ENCODE data around the gene PTCHD1. TPM values are rescaled to one million over a fixed set of nuclear protein-coding genes. Genes with fewer than 3 reads are reported as not detected.

PTCHD1 gene
- polyA plus RNA-seq, 1 of the 3 experiments (the other 2 are of a cell fraction) = not detected

DNA sequence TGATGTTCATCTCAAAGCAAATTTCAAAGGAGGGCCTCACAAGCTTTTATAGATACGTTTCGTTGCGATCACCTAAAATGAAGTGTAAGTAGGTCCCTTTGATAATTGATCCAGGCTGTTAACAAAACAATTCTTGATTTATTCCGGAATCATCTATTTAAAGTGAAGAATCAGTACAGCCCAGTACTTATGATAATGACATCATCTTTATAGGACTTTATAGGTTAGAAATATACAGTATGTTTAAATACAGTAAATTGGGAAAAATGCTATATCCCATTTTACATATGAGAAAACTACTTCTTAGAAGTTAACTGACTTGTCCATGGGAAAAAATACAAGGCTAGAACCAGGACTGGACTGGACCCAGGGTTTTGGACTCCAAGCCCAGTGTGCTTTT, 3.7 kb downstream of the PTCHD1 start:
- H4K20me1 ChIP-seq (ENCODE audit: insufficient read depth) = no peaks in the 10 kb centered on the region
- H3K9ac ChIP-seq = no peak overlapping the region
- TF ChIP-seq RAD21 (IDR thresholded peaks at IDR 0.05; ENCODE audit: low read length) (no peak), RXRA (IDR thresholded peaks at IDR 0.05; ENCODE audit: borderline replicate concordance, low read depth) (no peak), EZH2phosphoT487 (IDR thresholded peaks at IDR 0.05; ENCODE audit: borderline replicate concordance, low read depth) (no peak), TCF12 (IDR thresholded peaks at IDR 0.05) (no peak), TEAD4 (IDR thresholded peaks at IDR 0.05; ENCODE audit: borderline replicate concordance, insufficient read depth) (no peak), TAF1 (IDR thresholded peaks at IDR 0.05; ENCODE audit: borderline replicate concordance, low read depth, low read length) (no peak), YY1 (IDR thresholded peaks at IDR 0.05; ENCODE audit: low read depth) (no peak), EP300 (IDR thresholded peaks at IDR 0.05; ENCODE audit: borderline replicate concordance in 1 of 2, low read depth in 1 of 2, low read length in 1 of 2) (no peak), SIN3A (IDR thresholded peaks at IDR 0.05; ENCODE audit: borderline replicate concordance, low read depth, low read length) (no peak), FOXJ3 (CRISPR knock-in tag; IDR thresholded peaks at IDR 0.05) (no peak), MEF2A (IDR thresholded peaks at IDR 0.05; ENCODE audit: borderline replicate concordance, low read depth) (no peak)
- TF ChIP-seq, protein P1, sequence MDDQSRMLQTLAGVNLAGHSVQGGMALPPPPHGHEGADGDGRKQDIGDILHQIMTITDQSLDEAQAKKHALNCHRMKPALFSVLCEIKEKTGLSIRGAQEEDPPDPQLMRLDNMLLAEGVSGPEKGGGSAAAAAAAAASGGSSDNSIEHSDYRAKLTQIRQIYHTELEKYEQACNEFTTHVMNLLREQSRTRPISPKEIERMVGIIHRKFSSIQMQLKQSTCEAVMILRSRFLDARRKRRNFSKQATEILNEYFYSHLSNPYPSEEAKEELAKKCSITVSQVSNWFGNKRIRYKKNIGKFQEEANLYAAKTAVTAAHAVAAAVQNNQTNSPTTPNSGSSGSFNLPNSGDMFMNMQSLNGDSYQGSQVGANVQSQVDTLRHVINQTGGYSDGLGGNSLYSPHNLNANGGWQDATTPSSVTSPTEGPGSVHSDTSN (IDR thresholded peaks at IDR 0.05) = no peak
- TF ChIP-seq, protein P2, sequence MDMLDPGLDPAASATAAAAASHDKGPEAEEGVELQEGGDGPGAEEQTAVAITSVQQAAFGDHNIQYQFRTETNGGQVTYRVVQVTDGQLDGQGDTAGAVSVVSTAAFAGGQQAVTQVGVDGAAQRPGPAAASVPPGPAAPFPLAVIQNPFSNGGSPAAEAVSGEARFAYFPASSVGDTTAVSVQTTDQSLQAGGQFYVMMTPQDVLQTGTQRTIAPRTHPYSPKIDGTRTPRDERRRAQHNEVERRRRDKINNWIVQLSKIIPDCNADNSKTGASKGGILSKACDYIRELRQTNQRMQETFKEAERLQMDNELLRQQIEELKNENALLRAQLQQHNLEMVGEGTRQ (IDR thresholded peaks at IDR 0.05; ENCODE audit: borderline replicate concordance, low read depth, low read length) = no peak
- TF ChIP-seq, protein P3, sequence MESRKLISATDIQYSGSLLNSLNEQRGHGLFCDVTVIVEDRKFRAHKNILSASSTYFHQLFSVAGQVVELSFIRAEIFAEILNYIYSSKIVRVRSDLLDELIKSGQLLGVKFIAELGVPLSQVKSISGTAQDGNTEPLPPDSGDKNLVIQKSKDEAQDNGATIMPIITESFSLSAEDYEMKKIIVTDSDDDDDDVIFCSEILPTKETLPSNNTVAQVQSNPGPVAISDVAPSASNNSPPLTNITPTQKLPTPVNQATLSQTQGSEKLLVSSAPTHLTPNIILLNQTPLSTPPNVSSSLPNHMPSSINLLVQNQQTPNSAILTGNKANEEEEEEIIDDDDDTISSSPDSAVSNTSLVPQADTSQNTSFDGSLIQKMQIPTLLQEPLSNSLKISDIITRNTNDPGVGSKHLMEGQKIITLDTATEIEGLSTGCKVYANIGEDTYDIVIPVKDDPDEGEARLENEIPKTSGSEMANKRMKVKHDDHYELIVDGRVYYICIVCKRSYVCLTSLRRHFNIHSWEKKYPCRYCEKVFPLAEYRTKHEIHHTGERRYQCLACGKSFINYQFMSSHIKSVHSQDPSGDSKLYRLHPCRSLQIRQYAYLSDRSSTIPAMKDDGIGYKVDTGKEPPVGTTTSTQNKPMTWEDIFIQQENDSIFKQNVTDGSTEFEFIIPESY (IDR thresholded peaks at IDR 0.05; ENCODE audit: borderline replicate concordance, low read depth) = no peak
- TF ChIP-seq, protein P4, sequence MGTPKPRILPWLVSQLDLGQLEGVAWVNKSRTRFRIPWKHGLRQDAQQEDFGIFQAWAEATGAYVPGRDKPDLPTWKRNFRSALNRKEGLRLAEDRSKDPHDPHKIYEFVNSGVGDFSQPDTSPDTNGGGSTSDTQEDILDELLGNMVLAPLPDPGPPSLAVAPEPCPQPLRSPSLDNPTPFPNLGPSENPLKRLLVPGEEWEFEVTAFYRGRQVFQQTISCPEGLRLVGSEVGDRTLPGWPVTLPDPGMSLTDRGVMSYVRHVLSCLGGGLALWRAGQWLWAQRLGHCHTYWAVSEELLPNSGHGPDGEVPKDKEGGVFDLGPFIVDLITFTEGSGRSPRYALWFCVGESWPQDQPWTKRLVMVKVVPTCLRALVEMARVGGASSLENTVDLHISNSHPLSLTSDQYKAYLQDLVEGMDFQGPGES (IDR thresholded peaks at IDR 0.05; ENCODE audit: low read depth, low read length) = no peak
- TF ChIP-seq, protein P5, sequence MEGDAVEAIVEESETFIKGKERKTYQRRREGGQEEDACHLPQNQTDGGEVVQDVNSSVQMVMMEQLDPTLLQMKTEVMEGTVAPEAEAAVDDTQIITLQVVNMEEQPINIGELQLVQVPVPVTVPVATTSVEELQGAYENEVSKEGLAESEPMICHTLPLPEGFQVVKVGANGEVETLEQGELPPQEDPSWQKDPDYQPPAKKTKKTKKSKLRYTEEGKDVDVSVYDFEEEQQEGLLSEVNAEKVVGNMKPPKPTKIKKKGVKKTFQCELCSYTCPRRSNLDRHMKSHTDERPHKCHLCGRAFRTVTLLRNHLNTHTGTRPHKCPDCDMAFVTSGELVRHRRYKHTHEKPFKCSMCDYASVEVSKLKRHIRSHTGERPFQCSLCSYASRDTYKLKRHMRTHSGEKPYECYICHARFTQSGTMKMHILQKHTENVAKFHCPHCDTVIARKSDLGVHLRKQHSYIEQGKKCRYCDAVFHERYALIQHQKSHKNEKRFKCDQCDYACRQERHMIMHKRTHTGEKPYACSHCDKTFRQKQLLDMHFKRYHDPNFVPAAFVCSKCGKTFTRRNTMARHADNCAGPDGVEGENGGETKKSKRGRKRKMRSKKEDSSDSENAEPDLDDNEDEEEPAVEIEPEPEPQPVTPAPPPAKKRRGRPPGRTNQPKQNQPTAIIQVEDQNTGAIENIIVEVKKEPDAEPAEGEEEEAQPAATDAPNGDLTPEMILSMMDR (IDR thresholded peaks at IDR 0.05) = no peak
- TF ChIP-seq, protein P6, sequence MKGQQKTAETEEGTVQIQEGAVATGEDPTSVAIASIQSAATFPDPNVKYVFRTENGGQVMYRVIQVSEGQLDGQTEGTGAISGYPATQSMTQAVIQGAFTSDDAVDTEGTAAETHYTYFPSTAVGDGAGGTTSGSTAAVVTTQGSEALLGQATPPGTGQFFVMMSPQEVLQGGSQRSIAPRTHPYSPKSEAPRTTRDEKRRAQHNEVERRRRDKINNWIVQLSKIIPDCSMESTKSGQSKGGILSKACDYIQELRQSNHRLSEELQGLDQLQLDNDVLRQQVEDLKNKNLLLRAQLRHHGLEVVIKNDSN (IDR thresholded peaks at IDR 0.05; ENCODE audit: borderline replicate concordance, low read depth) = no peak
- no peak overlapping the region for H3K4me3 ChIP-seq (ENCODE audit: low read depth in 2 of 2, low read length in 1 of 2)
- H3K4me1 ChIP-seq (ENCODE audit: control insufficient read depth in 1 of 2, insufficient read depth in 2 of 2, low read depth in 1 of 2, low read length in 1 of 2) = no peaks in the 10 kb centered on the region; a peak in 1 of 4 replicates
- no peak for DNase-seq
- H3K9me2 ChIP-seq = no peaks in the 10 kb centered on the region
- H2AFZ ChIP-seq (ENCODE audit: low read depth) = no peak overlapping the region
- no peaks in the 10 kb centered on the region for H3F3A ChIP-seq (replicated peaks; ENCODE audit: insufficient read depth)
- H3K36me3 ChIP-seq (replicated peaks in 1 of 2; ENCODE audit: control insufficient read depth in 1 of 2, insufficient read depth in 2 of 2, low read length in 1 of 2) = no peaks in the 10 kb centered on the region
- POLR2A ChIA-PET = no interaction called here
- no peak overlapping the region for H3K27ac ChIP-seq (ENCODE audit: low read depth in 2 of 2, low read length in 1 of 2)
- CTCF ChIA-PET = no interaction called here
- no peaks in the 10 kb centered on the region for H3K9me3 ChIP-seq
- H3K4me2 ChIP-seq = no peak overlapping the region
- H3K27me3 ChIP-seq (ENCODE audit: insufficient read depth) = peaks cover 36% of the 10 kb centered on the region
- no peaks in the 10 kb centered on the region for H3K79me2 ChIP-seq (ENCODE audit: insufficient read depth)
- 31% methylated on average over 4 of the region's 4 CpGs for WGBS (ENCODE audit: low lambda C conversion rate)

Data from SK-N-SH (cell line).